ENCODE data around the gene RAP1GAP2. TPM values are rescaled to one million over a fixed set of nuclear protein-coding genes. Genes with fewer than 3 reads are reported as not detected.
"Not testable (repeated sequence)": the region's sequence is repeated elsewhere in the genome, so short reads cannot be mapped to it uniquely, and the experiment has no call there.

The RAP1GAP2 gene
- polyA plus RNA-seq, 4 donors, result 4.9 to 24.6 (median 8.4) TPM

DNA sequence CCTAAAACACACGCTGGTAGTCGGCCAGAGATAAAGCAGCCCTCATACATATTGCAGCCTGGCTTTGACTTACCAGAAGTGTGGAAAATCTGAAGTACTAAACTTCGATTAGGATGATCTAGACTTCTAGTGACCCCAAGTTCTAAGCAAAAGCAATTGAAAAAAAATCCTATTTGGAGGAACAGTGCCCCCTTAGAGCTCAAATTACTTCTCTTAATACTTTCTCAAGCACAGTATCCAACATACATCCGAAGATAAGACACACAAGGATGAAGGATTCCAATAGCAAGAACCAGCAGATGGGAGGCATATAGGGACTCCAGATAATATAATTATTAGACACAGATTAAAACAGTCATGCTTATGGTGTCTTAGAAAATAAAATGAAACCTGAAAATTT lies 277.6 kb downstream of the RAP1GAP2 start:
- FAIRE-seq; H3K4me3 ChIP-seq (ENCODE audit: low read depth in 1 of 3, low read length in 3 of 3): not testable (repeated sequence)

More for the DNA sequence above, 277.6 kb downstream of the RAP1GAP2 start:
- WGBS, 3 donors, result 63 to 72% (median 70%) methylated on average over 4 of the region's 4 CpGs
- H3K4me1 ChIP-seq (ENCODE audit: control insufficient read depth in 3 of 3, insufficient read depth in 2 of 3, low read depth in 1 of 3, low read length in 2 of 3); DNase-seq; H3K27me3 ChIP-seq (ENCODE audit: control insufficient read depth in 3 of 3, insufficient read depth in 3 of 3, low read length in 3 of 3); H3K36me3 ChIP-seq (ENCODE audit: control insufficient read depth in 3 of 3, insufficient read depth in 2 of 3, low read depth in 1 of 3, low read length in 3 of 3); H3K9me3 ChIP-seq (ENCODE audit: control insufficient read depth in 2 of 2, insufficient read depth in 1 of 2, low read depth in 1 of 2, low read length in 1 of 2); H3K27ac ChIP-seq (ENCODE audit: low read depth in 1 of 3, low read length in 2 of 3): not testable (repeated sequence)

Other genes with a start within 250 kb of the RAP1GAP2 start
- gene PAFAH1B1, start 202.8 kb upstream of the RAP1GAP2 start, polyA plus RNA-seq, result 10 to 100 TPM; 40.2 to 85.0 (median 50.3) TPM
- gene CLUH, start 84.7 kb upstream of the RAP1GAP2 start, polyA plus RNA-seq, result 10 to 100 TPM; 46.3 to 93.9 (median 72.9) TPM
- 1 to 10 TPM in 1 of 4 donors, under 1 TPM in 2, not detected in 1; 0.22 to 1.2 (median 0.75) TPM for gene CCDC92B, start 46.8 kb upstream of the RAP1GAP2 start, polyA plus RNA-seq